IMR-90 (cell line): ENCODE results near the gene SPTSSB. TPM values are rescaled to one million over a fixed set of nuclear protein-coding genes. Genes with fewer than 3 reads are reported as not detected.

ENCODE experiments used
- ATAC-seq: fragments of 200-7000 bp; cut with Tn5 transposase; 2 replicates; pipeline ENCODE4 v1.9.1; 2020; ENCODE audit warnings: low read depth, mild to moderate bottlenecking, moderate library complexity
- BruUV-seq: library from RNA; stranded (reverse); fragments of 400-500 nt; replicated peaks from 2 replicates; lab custom pipeline; 2021; lab: Mats Ljungman, UMichigan
- CTCF ChIA-PET: fragments of 300-600 bp; formaldehyde crosslinking; extraction: SDS; loops from one replicate; lab custom pipeline; 2021; ENCODE audit warnings: antibody characterized with exemption; lab: Yijun Ruan, JAX
- POLR2A ChIA-PET: fragments of 300-600 bp; sonication (Branson Sonifier 250); formaldehyde crosslinking; loops from one replicate; lab custom pipeline; 2022; ENCODE audit warnings: antibody characterized with exemption; ENCODE audit not compliant: unreplicated experiment; lab: Charles Lee
- DNase-seq: peaks from one replicate; pipeline ENCODE4 v3.0.0; 2013
- H2AFZ ChIP-seq: replicated peaks from 2 replicates; pipeline ENCODE3; 2013; ENCODE audit warnings: low read length, mild to moderate bottlenecking; ENCODE audit not compliant: poor library complexity
- H2AK5ac ChIP-seq: 2 replicates; pipeline ENCODE4 v1.6.1; 2013; ENCODE audit warnings: low read depth, low read length, inconsistent platforms
- H2AK9ac ChIP-seq: replicated peaks from 2 replicates; pipeline ENCODE3; 2013; ENCODE audit warnings: mild to moderate bottlenecking, low read depth, low read length, moderate library complexity; ENCODE audit not compliant: poor library complexity
- H2BK120ac ChIP-seq: 2 replicates; pipeline ENCODE4 v1.6.1; 2013; ENCODE audit warnings: low read depth, low read length, inconsistent platforms
- H2BK15ac ChIP-seq: 3 replicates; pipeline ENCODE4 v1.6.1; 2013; ENCODE audit warnings: low read depth, low read length, inconsistent platforms
- H2BK20ac ChIP-seq: 2 replicates; pipeline ENCODE4 v1.6.1; 2013; ENCODE audit warnings: low read depth, mild to moderate bottlenecking, inconsistent platforms, low read length, moderate library complexity
- H2BK5ac ChIP-seq: 2 replicates; pipeline ENCODE4 v1.6.1; 2013; ENCODE audit warnings: mild to moderate bottlenecking, low read depth, low read length, inconsistent platforms; ENCODE audit not compliant: poor library complexity, severe bottlenecking
- H3K14ac ChIP-seq: replicated peaks from 2 replicates; pipeline ENCODE4 v1.6.1; 2013; ENCODE audit warnings: low read depth, low read length, inconsistent platforms
- H3K18ac ChIP-seq: 2 replicates; pipeline ENCODE4 v1.6.1; 2013; ENCODE audit warnings: low read depth, low read length, control low read depth
- H3K23ac ChIP-seq: 2 replicates; pipeline ENCODE4 v1.6.1; 2013; ENCODE audit warnings: low read depth, low read length, inconsistent platforms
- H3K27ac ChIP-seq: 2 replicates; pipeline ENCODE4 v1.5.1; 2013; ENCODE audit warnings: mild to moderate bottlenecking, control low read depth, low read length; ENCODE audit not compliant: insufficient read depth
- H3K27me3 ChIP-seq: 2 replicates; pipeline ENCODE4 v1.6.1; 2013; ENCODE audit warnings: low read length; ENCODE audit not compliant: control insufficient read depth, insufficient read depth
- H3K36me3 ChIP-seq: 2 replicates; pipeline ENCODE4 v1.6.1; 2013; ENCODE audit warnings: low read length, mixed read lengths; ENCODE audit not compliant: control insufficient read depth, insufficient read depth
- H3K4ac ChIP-seq: 2 replicates; pipeline ENCODE4 v1.6.1; 2013; ENCODE audit warnings: low read depth, low read length, inconsistent platforms
- H3K4me1 ChIP-seq: 2 replicates; pipeline ENCODE4 v1.6.1; 2013; ENCODE audit warnings: low read length, mixed read lengths; ENCODE audit not compliant: control insufficient read depth, insufficient read depth
- H3K4me2 ChIP-seq: 2 replicates; pipeline ENCODE4 v1.6.1; 2013; ENCODE audit warnings: low read depth, mild to moderate bottlenecking, control low read depth, low read length, moderate library complexity
- H3K4me3 ChIP-seq: 2 replicates; pipeline ENCODE4 v1.5.1; 2013; ENCODE audit warnings: low read depth, mild to moderate bottlenecking, control low read depth, low read length, moderate library complexity; ENCODE audit not compliant: insufficient read depth
- H3K56ac ChIP-seq: 2 replicates; pipeline ENCODE4 v1.6.1; 2013; ENCODE audit warnings: low read length, inconsistent platforms; ENCODE audit not compliant: insufficient read depth; ENCODE audit errors: extremely low read depth
- H3K79me1 ChIP-seq, 2 experiments: 2 replicates each; pipeline ENCODE4 v1.6.1; 2013; ENCODE audit warnings: low read length in 2 of 2, inconsistent platforms in 1 of 2, low read depth in 1 of 2
- H3K9ac ChIP-seq: 2 replicates; pipeline ENCODE4 v1.6.1; 2013; ENCODE audit warnings: low read depth, low read length, control low read depth
- H3K9me1 ChIP-seq: 2 replicates; pipeline ENCODE4 v1.6.1; 2013; ENCODE audit warnings: low read length, inconsistent platforms; ENCODE audit not compliant: insufficient read depth
- H3K9me3 ChIP-seq: 2 replicates; pipeline ENCODE4 v1.6.1; 2013; ENCODE audit warnings: low read length; ENCODE audit not compliant: control insufficient read depth, insufficient read depth
- H4K20me1 ChIP-seq: 2 replicates; pipeline ENCODE4 v1.6.1; 2013; ENCODE audit warnings: low read length, inconsistent platforms; ENCODE audit not compliant: insufficient read depth
- H4K5ac ChIP-seq: 2 replicates; pipeline ENCODE4 v1.6.1; 2013; ENCODE audit warnings: mild to moderate bottlenecking, low read depth, low read length, control low read depth
- H4K8ac ChIP-seq, 2 experiments: 2 replicates each; pipeline ENCODE4 v1.6.1; 2013; ENCODE audit warnings: low read depth in 2 of 2, low read length in 2 of 2, control low read depth in 1 of 2, inconsistent platforms in 1 of 2
- H4K91ac ChIP-seq: 2 replicates; pipeline ENCODE4 v1.6.1; 2013; ENCODE audit warnings: low read depth, low read length, inconsistent platforms; ENCODE audit not compliant: insufficient read depth
- BHLHE40 ChIP-seq: fragments of 150-350 bp; IDR thresholded peaks from 2 replicates; pipeline ENCODE4 v1.6.1; 2016; ENCODE audit warnings: mild to moderate bottlenecking, low read depth, low read length
- CEBPB ChIP-seq: IDR thresholded peaks from 2 replicates; pipeline ENCODE4 v1.6.1; 2012; ENCODE audit warnings: low read depth, low read length, improper control_type of control experiment
- CHD1 ChIP-seq: IDR thresholded peaks from 2 replicates; pipeline ENCODE4 v1.6.1; 2012; ENCODE audit warnings: low read depth, low read length, improper control_type of control experiment
- FOS ChIP-seq: fragments of 150-350 bp; IDR thresholded peaks from 2 replicates; pipeline ENCODE4 v1.6.1; 2016; ENCODE audit warnings: low read depth, low read length
- MAFK ChIP-seq: IDR thresholded peaks from 2 replicates; pipeline ENCODE4 v1.6.1; 2012; ENCODE audit warnings: low read depth, low read length, improper control_type of control experiment
- MAZ ChIP-seq: IDR thresholded peaks from 2 replicates; pipeline ENCODE4 v1.6.1; 2012; ENCODE audit warnings: low read depth, mild to moderate bottlenecking, low read length, improper control_type of control experiment, moderate library complexity, borderline replicate concordance
- MXI1 ChIP-seq: IDR thresholded peaks from 2 replicates; pipeline ENCODE4 v1.6.1; 2012; ENCODE audit warnings: low read depth, mild to moderate bottlenecking, low read length, moderate library complexity, borderline replicate concordance
- NFE2L2 ChIP-seq: fragments of 150-350 bp; IDR thresholded peaks from 2 replicates; pipeline ENCODE4 v1.6.1; 2016; ENCODE audit warnings: low read depth, mild to moderate bottlenecking, low read length
- POLR2A ChIP-seq: IDR thresholded peaks from 2 replicates; pipeline ENCODE4 v1.6.1; 2012; ENCODE audit warnings: mild to moderate bottlenecking, low read depth, low read length
- RAD21 ChIP-seq: IDR thresholded peaks from 2 replicates; pipeline ENCODE4 v1.6.1; 2012; ENCODE audit warnings: low read length, improper control_type of control experiment
- RCOR1 ChIP-seq: IDR thresholded peaks from 2 replicates; pipeline ENCODE4 v1.6.1; 2012; ENCODE audit warnings: mild to moderate bottlenecking, low read length, improper control_type of control experiment; ENCODE audit not compliant: insufficient replicate concordance
- RFX5 ChIP-seq: IDR thresholded peaks from 2 replicates; pipeline ENCODE4 v1.8.0; 2012; ENCODE audit warnings: low read depth, mild to moderate bottlenecking, low read length, moderate library complexity
- SMC3 ChIP-seq: fragments of 150-350 bp; IDR thresholded peaks from 2 replicates; pipeline ENCODE4 v1.6.1; 2016; ENCODE audit warnings: low read depth, mild to moderate bottlenecking, antibody characterized with exemption, low read length, moderate library complexity
- WGBS, 2 experiments: methylation state at CpG; one replicate each; pipeline versions ENCODE4 v1.1.5 to v1.1.7; 2013; ENCODE audit warnings: missing lambda C conversion rate in 2 of 2; ENCODE audit not compliant: insufficient read length in 1 of 2; ENCODE audit errors: extremely low coverage in 2 of 2; 5-methylcytosine and 5-hydroxymethylcytosine counted together
- dilution Hi-C: fragments of 300-500 bp; cut with HindIII; formaldehyde crosslinking; loops from one replicate; pipeline ENCODE4 v1.14.3; 2018; ENCODE audit warnings: low sequenced_read_pairs; ENCODE audit not compliant: unreplicated experiment
- in situ Hi-C: fragments of 300-500 bp; cut with MboI; formaldehyde crosslinking; loops from 3 replicates; pipeline ENCODE4 v1.14.3; 2019; ENCODE audit warnings: low sequenced_read_pairs, inconsistent platforms, mixed read lengths
- intact Hi-C: fragments of 100-400 bp; cut with micrococcal nuclease; formaldehyde crosslinking; loops from 2 replicates; pipeline ENCODE4 v1.10.0; 2022
- polyA plus RNA-seq, 3 experiments: library from polyadenylated mRNA; depleted of rRNA; stranded (reverse); fragments of >200 nt; gene quantifications; 2 replicates each; pipeline ENCODE4 v1.2.3, GENCODE V29; 2012; ENCODE audit warnings: low replicate concordance in 1 of 3
- total RNA-seq: library from RNA; depleted of rRNA; stranded (reverse); fragments of >200 nt; gene quantifications from 2 replicates; pipeline ENCODE4 v1.2.3, GENCODE V29; 2012
- TF ChIP-seq, protein P1 (sequence below): conservative IDR thresholded peaks from 2 replicates; pipeline ENCODE4 v1.5.1; 2012; ENCODE audit warnings: mild to moderate bottlenecking, low read depth, low read length, improper control_type of control experiment
- TF ChIP-seq, protein P2 (sequence below): fragments of 150-350 bp; IDR thresholded peaks from 2 replicates; pipeline ENCODE4 v1.6.1; 2017; ENCODE audit warnings: mild to moderate bottlenecking, antibody characterized with exemption, low read length, low read depth
- TF ChIP-seq, protein P3 (sequence below): fragments of 150-350 bp; IDR thresholded peaks from 2 replicates; pipeline ENCODE4 v1.6.1; 2016; ENCODE audit warnings: low read depth, mild to moderate bottlenecking, low read length, moderate library complexity, borderline replicate concordance

Gene SPTSSB
- total and polyA plus RNA-seq, 2 of the 4 experiments (the other 2 are of a cell fraction) = not detected

DNA sequence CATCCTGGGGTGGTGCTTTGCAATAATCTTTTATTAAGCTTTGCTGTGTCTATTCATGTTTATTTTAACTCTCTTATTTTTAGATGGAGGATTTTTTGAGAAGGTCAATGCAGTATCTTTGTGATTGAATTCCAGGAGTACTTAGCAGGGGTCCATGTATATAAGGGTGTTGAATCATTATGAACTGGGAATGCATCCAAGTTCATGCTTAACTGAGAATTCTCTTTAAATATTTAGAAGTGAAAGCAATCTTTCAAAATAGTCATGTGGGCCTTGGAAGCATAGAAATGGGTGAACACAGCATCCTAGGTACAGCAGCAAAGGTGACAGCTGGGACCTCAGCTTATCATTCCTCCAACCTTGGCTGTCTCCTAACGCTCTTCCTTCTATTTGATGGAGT is 27.3 kb downstream of the SPTSSB start:
- no peak for TF ChIP-seq BHLHE40
- TF ChIP-seq CEBPB = no peak
- TF ChIP-seq RAD21 = no peak
- TF ChIP-seq CHD1 = no peak
- TF ChIP-seq, protein P1, sequence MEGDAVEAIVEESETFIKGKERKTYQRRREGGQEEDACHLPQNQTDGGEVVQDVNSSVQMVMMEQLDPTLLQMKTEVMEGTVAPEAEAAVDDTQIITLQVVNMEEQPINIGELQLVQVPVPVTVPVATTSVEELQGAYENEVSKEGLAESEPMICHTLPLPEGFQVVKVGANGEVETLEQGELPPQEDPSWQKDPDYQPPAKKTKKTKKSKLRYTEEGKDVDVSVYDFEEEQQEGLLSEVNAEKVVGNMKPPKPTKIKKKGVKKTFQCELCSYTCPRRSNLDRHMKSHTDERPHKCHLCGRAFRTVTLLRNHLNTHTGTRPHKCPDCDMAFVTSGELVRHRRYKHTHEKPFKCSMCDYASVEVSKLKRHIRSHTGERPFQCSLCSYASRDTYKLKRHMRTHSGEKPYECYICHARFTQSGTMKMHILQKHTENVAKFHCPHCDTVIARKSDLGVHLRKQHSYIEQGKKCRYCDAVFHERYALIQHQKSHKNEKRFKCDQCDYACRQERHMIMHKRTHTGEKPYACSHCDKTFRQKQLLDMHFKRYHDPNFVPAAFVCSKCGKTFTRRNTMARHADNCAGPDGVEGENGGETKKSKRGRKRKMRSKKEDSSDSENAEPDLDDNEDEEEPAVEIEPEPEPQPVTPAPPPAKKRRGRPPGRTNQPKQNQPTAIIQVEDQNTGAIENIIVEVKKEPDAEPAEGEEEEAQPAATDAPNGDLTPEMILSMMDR = no peak
- TF ChIP-seq SMC3 = no peak
- TF ChIP-seq, protein P2, sequence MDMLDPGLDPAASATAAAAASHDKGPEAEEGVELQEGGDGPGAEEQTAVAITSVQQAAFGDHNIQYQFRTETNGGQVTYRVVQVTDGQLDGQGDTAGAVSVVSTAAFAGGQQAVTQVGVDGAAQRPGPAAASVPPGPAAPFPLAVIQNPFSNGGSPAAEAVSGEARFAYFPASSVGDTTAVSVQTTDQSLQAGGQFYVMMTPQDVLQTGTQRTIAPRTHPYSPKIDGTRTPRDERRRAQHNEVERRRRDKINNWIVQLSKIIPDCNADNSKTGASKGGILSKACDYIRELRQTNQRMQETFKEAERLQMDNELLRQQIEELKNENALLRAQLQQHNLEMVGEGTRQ = no peak
- no peak for TF ChIP-seq MAFK
- no peak for TF ChIP-seq MXI1
- TF ChIP-seq FOS = no peak
- no peak for TF ChIP-seq RFX5
- no peak for TF ChIP-seq RCOR1
- no peak for TF ChIP-seq NFE2L2
- TF ChIP-seq, protein P3, sequence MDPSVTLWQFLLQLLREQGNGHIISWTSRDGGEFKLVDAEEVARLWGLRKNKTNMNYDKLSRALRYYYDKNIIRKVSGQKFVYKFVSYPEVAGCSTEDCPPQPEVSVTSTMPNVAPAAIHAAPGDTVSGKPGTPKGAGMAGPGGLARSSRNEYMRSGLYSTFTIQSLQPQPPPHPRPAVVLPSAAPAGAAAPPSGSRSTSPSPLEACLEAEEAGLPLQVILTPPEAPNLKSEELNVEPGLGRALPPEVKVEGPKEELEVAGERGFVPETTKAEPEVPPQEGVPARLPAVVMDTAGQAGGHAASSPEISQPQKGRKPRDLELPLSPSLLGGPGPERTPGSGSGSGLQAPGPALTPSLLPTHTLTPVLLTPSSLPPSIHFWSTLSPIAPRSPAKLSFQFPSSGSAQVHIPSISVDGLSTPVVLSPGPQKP = no peak
- TF ChIP-seq POLR2A = no peak
- no peak for TF ChIP-seq MAZ
- no peak overlapping the region for H2BK20ac ChIP-seq
- ATAC-seq (no peak), DNase-seq (no peak)
- no TSS peak for BruUV-seq
- H3K23ac ChIP-seq = no peak overlapping the region
- H3K27me3 ChIP-seq = no peaks in the 10 kb centered on the region; the same call in 1 of the 2 replicates
- H2BK15ac ChIP-seq = no peak overlapping the region
- intact Hi-C loops (no loop called here), dilution Hi-C loops (no loop called here), in situ Hi-C loops (no loop called here)
- H3K14ac ChIP-seq = no peak overlapping the region
- no peaks in the 10 kb centered on the region for H3K9me3 ChIP-seq
- no peak overlapping the region for H3K4me2 ChIP-seq
- H3K4ac ChIP-seq = no peak overlapping the region
- H3K18ac ChIP-seq = no peak overlapping the region
- no peak overlapping the region for H2AK5ac ChIP-seq
- no peak overlapping the region for H3K27ac ChIP-seq
- H3K4me3 ChIP-seq = no peak overlapping the region
- no peak overlapping the region for H2BK120ac ChIP-seq
- H4K20me1 ChIP-seq = no peaks in the 10 kb centered on the region
- 60% methylated on average over 1 of the region's 1 CpG; no CpG with 5 or more reads in 1 of the 2 experiments for WGBS, 2 experiments
- no peak overlapping the region for H3K9ac ChIP-seq
- no peak overlapping the region for H2AFZ ChIP-seq
- POLR2A ChIA-PET = no interaction called here
- H3K56ac ChIP-seq = no peak overlapping the region
- H3K79me1 ChIP-seq = no peaks in the 10 kb centered on the region
- no peak overlapping the region for H4K5ac ChIP-seq
- no peak overlapping the region for H2BK5ac ChIP-seq
- no peaks in the 10 kb centered on the region for H3K4me1 ChIP-seq
- no peaks in the 10 kb centered on the region for H3K9me1 ChIP-seq
- no peak overlapping the region for H4K91ac ChIP-seq
- no peaks in the 10 kb centered on the region for H3K36me3 ChIP-seq
- H4K8ac ChIP-seq = no peak overlapping the region
- no peak overlapping the region for H2AK9ac ChIP-seq
- CTCF ChIA-PET = no interaction called here
